IPS-11a (cell line): ENCODE results near the gene ZNF587B.
"Not testable (repeated sequence)": the region's sequence is repeated elsewhere in the genome, so short reads cannot be mapped to it uniquely, and the experiment has no call there.

ENCODE experiments used
- H3K4me3 ChIP-seq: one replicate; pipeline ENCODE4 v1.5.1; 2013; ENCODE audit warnings: low read depth, low read length, control low read depth

Gene ZNF587B

GRCh38 chr19:57830071-57830602, at the start of gene ZNF587B:
ZNF587B (plus strand) TSS chr19:57830299; CDS start chr19:57830529, 230 bp downstream.
- peak within 1 kb of the TSS; percentile 96 for H3K4me3 ChIP-seq

- H3K4me3 ChIP-seq, result no peak overlapping the region
Measured at GRCh38 chr19:57786286-57786685, 43.8 kb upstream of the ZNF587B start.

- no peak overlapping the region for H3K4me3 ChIP-seq
Measured at GRCh38 chr19:57786906-57787305, 43.2 kb upstream of the ZNF587B start.

- H3K4me3 ChIP-seq, result no peak overlapping the region
Measured at GRCh38 chr19:57788114-57788692, 41.9 kb upstream of the ZNF587B start.

GRCh38 chr19:57789288-57789687, 40.8 kb upstream of the ZNF587B start:
- no peak overlapping the region for H3K4me3 ChIP-seq

- H3K4me3 ChIP-seq, result not testable (repeated sequence)
Measured at GRCh38 chr19:57796580-57796979, 33.5 kb upstream of the ZNF587B start.

- H3K4me3 ChIP-seq, result no peak overlapping the region
Measured at GRCh38 chr19:57800696-57801095, 29.4 kb upstream of the ZNF587B start.

- H3K4me3 ChIP-seq, result no peak overlapping the region
Measured at GRCh38 chr19:57802269-57802668, 27.8 kb upstream of the ZNF587B start.

- peak overlapping the region; percentile 65 for H3K4me3 ChIP-seq
Measured at GRCh38 chr19:57803265-57803593, 26.9 kb upstream of the ZNF587B start.

GRCh38 chr19:57803594-57804325, 26.3 kb upstream of the ZNF587B start:
- peak overlapping the region; percentile 65 for H3K4me3 ChIP-seq

GRCh38 chr19:57807541-57807940, 22.6 kb upstream of the ZNF587B start:
- no peak overlapping the region for H3K4me3 ChIP-seq

- H3K4me3 ChIP-seq, result not testable (repeated sequence)
Measured at GRCh38 chr19:57810410-57811295, 19.4 kb upstream of the ZNF587B start.

- H3K4me3 ChIP-seq, result no peak overlapping the region
Measured at GRCh38 chr19:57812226-57812625, 17.9 kb upstream of the ZNF587B start.

- not testable (repeated sequence) for H3K4me3 ChIP-seq
Measured at GRCh38 chr19:57812975-57813820, 16.9 kb upstream of the ZNF587B start.

- peak overlapping the region; percentile 91 for H3K4me3 ChIP-seq
Measured at GRCh38 chr19:57813919-57814504, 16.1 kb upstream of the ZNF587B start.

GRCh38 chr19:57814505-57815246, 15.4 kb upstream of the ZNF587B start, which contains the start of gene ZNF552:
ZNF552 (minus strand) TSS chr19:57814913; CDS start chr19:57814743, 170 bp downstream.
- H3K4me3 ChIP-seq, result peak within 1 kb of the TSS; percentile 91

- H3K4me3 ChIP-seq, result no peak overlapping the region
Measured at GRCh38 chr19:57815247-57816075, 14.6 kb upstream of the ZNF587B start.

- no peak overlapping the region for H3K4me3 ChIP-seq
Measured at GRCh38 chr19:57816652-57817051, 13.4 kb upstream of the ZNF587B start.
